ENCODE measurements around the gene ZNF609.

Gene ZNF609

DNA sequence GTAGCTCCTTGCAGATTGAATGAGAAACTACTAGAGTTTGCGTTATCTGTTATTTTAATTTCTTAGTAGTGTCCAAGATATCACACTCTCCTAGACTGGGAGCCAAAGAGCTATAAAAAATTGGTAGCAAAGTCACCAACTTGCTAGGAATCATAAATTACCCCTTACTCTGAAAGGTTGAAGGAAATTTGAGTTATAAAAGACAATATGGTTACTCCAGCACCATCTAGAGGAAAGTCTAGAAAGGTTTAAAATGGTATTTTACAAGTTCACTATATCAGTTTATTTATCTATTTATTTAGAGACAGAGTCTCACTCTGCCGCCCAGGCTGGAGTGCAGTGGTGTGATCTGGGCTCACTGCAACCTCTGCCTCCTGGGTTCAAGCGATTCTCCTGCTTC lies 193.4 kb downstream of the ZNF609 start:
- H3K9ac ChIP-seq (ENCODE audit: low read length): no peak overlapping the region
- H3K36me3 ChIP-seq (replicated peaks; ENCODE audit: low read depth, low read length): no peaks in the 10 kb centered on the region
- H4K20me1 ChIP-seq (ENCODE audit: insufficient read depth, low read length): peaks cover 7% of the 10 kb centered on the region
- H3K4me3 ChIP-seq (ENCODE audit: low read length): no peak overlapping the region
- H3K27ac ChIP-seq (ENCODE audit: low read length): no peak overlapping the region
- H3K4me1 ChIP-seq (ENCODE audit: low read length): peaks cover 12% of the 10 kb centered on the region
- H2AFZ ChIP-seq (ENCODE audit: low read depth, low read length): no peak overlapping the region
- no peaks in the 10 kb centered on the region for H3K27me3 ChIP-seq (ENCODE audit: low read depth, low read length)
- no peak overlapping the region for H3K4me2 ChIP-seq (ENCODE audit: low read length)
- no peak for TF ChIP-seq EZH2phosphoT487 (IDR thresholded peaks at IDR 0.05; ENCODE audit: low read depth)
- TF ChIP-seq, protein P1, sequence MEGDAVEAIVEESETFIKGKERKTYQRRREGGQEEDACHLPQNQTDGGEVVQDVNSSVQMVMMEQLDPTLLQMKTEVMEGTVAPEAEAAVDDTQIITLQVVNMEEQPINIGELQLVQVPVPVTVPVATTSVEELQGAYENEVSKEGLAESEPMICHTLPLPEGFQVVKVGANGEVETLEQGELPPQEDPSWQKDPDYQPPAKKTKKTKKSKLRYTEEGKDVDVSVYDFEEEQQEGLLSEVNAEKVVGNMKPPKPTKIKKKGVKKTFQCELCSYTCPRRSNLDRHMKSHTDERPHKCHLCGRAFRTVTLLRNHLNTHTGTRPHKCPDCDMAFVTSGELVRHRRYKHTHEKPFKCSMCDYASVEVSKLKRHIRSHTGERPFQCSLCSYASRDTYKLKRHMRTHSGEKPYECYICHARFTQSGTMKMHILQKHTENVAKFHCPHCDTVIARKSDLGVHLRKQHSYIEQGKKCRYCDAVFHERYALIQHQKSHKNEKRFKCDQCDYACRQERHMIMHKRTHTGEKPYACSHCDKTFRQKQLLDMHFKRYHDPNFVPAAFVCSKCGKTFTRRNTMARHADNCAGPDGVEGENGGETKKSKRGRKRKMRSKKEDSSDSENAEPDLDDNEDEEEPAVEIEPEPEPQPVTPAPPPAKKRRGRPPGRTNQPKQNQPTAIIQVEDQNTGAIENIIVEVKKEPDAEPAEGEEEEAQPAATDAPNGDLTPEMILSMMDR (IDR thresholded peaks at IDR 0.05; ENCODE audit: low read depth, low read length): peak; percentile 55
- H3K9me3 ChIP-seq (ENCODE audit: insufficient read depth, low read length): no peaks in the 10 kb centered on the region
- H3K79me2 ChIP-seq (ENCODE audit: low read length): no peaks in the 10 kb centered on the region

GRCh38 chr15:64656508-64656907 lies 196.1 kb downstream of the ZNF609 start:
- Histone ChIP-seq H3K9me3 (ENCODE audit: insufficient read depth, low read length) (no peaks in the 10 kb centered on the region), H3K4me2 (ENCODE audit: low read length) (no peak overlapping the region), H3K9ac (ENCODE audit: low read length) (no peak overlapping the region), H4K20me1 (ENCODE audit: insufficient read depth, low read length) (peaks cover 2% of the 10 kb centered on the region), H2AFZ (ENCODE audit: low read depth, low read length) (no peak overlapping the region), H3K79me2 (ENCODE audit: low read length) (no peaks in the 10 kb centered on the region), H3K4me3 (ENCODE audit: low read length) (no peak overlapping the region), H3K27ac (ENCODE audit: low read length) (no peak overlapping the region), H3K36me3 (replicated peaks; ENCODE audit: low read depth, low read length) (no peaks in the 10 kb centered on the region), H3K4me1 (ENCODE audit: low read length) (peaks cover 5% of the 10 kb centered on the region), H3K27me3 (ENCODE audit: low read depth, low read length) (no peaks in the 10 kb centered on the region)
- TF ChIP-seq EZH2phosphoT487 (IDR thresholded peaks at IDR 0.05; ENCODE audit: low read depth): no peak
- TF ChIP-seq, protein P1 (IDR thresholded peaks at IDR 0.05; ENCODE audit: low read depth, low read length): no peak

- peaks cover 15% of the 10 kb centered on the region for H3K4me1 ChIP-seq (ENCODE audit: low read length)
- H3K79me2 ChIP-seq (ENCODE audit: low read length): no peaks in the 10 kb centered on the region
- H3K27me3 ChIP-seq (ENCODE audit: low read depth, low read length): no peaks in the 10 kb centered on the region
- peak overlapping the region; percentile 15; the same call in 1 of the 2 replicates for H3K9ac ChIP-seq (ENCODE audit: low read length)
- H3K9me3 ChIP-seq (ENCODE audit: insufficient read depth, low read length): no peaks in the 10 kb centered on the region
- TF ChIP-seq, protein P1 (IDR thresholded peaks at IDR 0.05; ENCODE audit: low read depth, low read length): no peak
- no peak for TF ChIP-seq EZH2phosphoT487 (IDR thresholded peaks at IDR 0.05; ENCODE audit: low read depth)
- H3K27ac ChIP-seq (ENCODE audit: low read length): peak overlapping the region; percentile 47
- H4K20me1 ChIP-seq (ENCODE audit: insufficient read depth, low read length): 0 out of 2 replicates have a peak, but pooled peaks cover 3% of the 10 kb centered on the region
- H3K4me2 ChIP-seq (ENCODE audit: low read length): peak overlapping the region; percentile 51
- H3K36me3 ChIP-seq (replicated peaks; ENCODE audit: low read depth, low read length): peaks cover 6% of the 10 kb centered on the region
- no peak overlapping the region for H3K4me3 ChIP-seq (ENCODE audit: low read length)
- H2AFZ ChIP-seq (ENCODE audit: low read depth, low read length): no peak overlapping the region
Observed at GRCh38 chr15:64665179-64665578, 204.8 kb downstream of the ZNF609 start.

GRCh38 chr15:64667736-64668161 lies 207.4 kb downstream of the ZNF609 start:
- H3K4me2 ChIP-seq (ENCODE audit: low read length): no peak overlapping the region
- no peak for TF ChIP-seq EZH2phosphoT487 (IDR thresholded peaks at IDR 0.05; ENCODE audit: low read depth)
- TF ChIP-seq, protein P1 (IDR thresholded peaks at IDR 0.05; ENCODE audit: low read depth, low read length): no peak

More at GRCh38 chr15:64667736-64668161, 207.4 kb downstream of the ZNF609 start:
- Histone ChIP-seq H3K4me1 (ENCODE audit: low read length) (peaks cover 15% of the 10 kb centered on the region), H2AFZ (ENCODE audit: low read depth, low read length) (no peak overlapping the region), H3K36me3 (replicated peaks; ENCODE audit: low read depth, low read length) (peaks cover 6% of the 10 kb centered on the region), H3K27me3 (ENCODE audit: low read depth, low read length) (no peaks in the 10 kb centered on the region), H3K9ac (ENCODE audit: low read length) (no peak overlapping the region), H3K9me3 (ENCODE audit: insufficient read depth, low read length) (no peaks in the 10 kb centered on the region), H3K79me2 (ENCODE audit: low read length) (no peaks in the 10 kb centered on the region), H3K4me3 (ENCODE audit: low read length) (no peak overlapping the region), H3K27ac (ENCODE audit: low read length) (no peak overlapping the region), H4K20me1 (ENCODE audit: insufficient read depth, low read length) (no peaks in the 10 kb centered on the region)
